Measurements from ENCODE around the gene AKT3. TPM values are rescaled to one million over a fixed set of nuclear protein-coding genes. Genes with fewer than 3 reads are reported as not detected.

Gene AKT3
- polyA plus RNA-seq, 1 donor (not counting 4 experiments of a cell fraction or from before 2014, with no cell fraction given): 2.9 TPM

- Histone ChIP-seq H3K9me3 (ENCODE audit: control insufficient read depth, low read depth, low read length) (no peaks in the 10 kb centered on the region), H3K36me3 (ENCODE audit: control insufficient read depth in 2 of 2, extremely low read depth in 1 of 2, insufficient read depth in 2 of 2, low read length in 2 of 2) (peaks cover 5 to 7% of the 10 kb centered on the region in 2 experiments), H3K9ac (ENCODE audit: control insufficient read depth, extremely low read depth, insufficient read depth, low read length) (no peak overlapping the region), H3K4me2 (ENCODE audit: control insufficient read depth, extremely low read depth, insufficient read depth, low read depth, low read length) (no peak overlapping the region), H3K4me3 (ENCODE audit: control insufficient read depth in 2 of 3, extremely low read depth in 1 of 3, insufficient read depth in 2 of 3, low read depth in 1 of 3, low read length in 3 of 3) (no peak overlapping the region), H3K27ac (ENCODE audit: control insufficient read depth, insufficient read depth, low read length) (no peak overlapping the region), H3K79me2 (ENCODE audit: control insufficient read depth, insufficient read depth, low read length) (peaks cover 22% of the 10 kb centered on the region), H4K20me1 (ENCODE audit: control insufficient read depth, extremely low read depth, insufficient read depth, low read length) (no peaks in the 10 kb centered on the region), H3K9me1 (ENCODE audit: control insufficient read depth, extremely low read depth, insufficient read depth, low read length) (no peaks in the 10 kb centered on the region), H2AFZ (ENCODE audit: control insufficient read depth, low read length) (no peak overlapping the region), H3K4me1 (ENCODE audit: control insufficient read depth, extremely low read depth, insufficient read depth, low read length) (no peaks in the 10 kb centered on the region), H3K27me3 (ENCODE audit: control insufficient read depth, extremely low read depth, insufficient read depth, low read length) (no peaks in the 10 kb centered on the region)
- dilution Hi-C loops (cut with MboI; ENCODE audit: extremely low pct_ligation_motif_present, low sequenced_read_pairs): no loop called here
- DNase-seq (ENCODE audit: low read depth, low spot score): no peak
- FAIRE-seq: no peak
- TF ChIP-seq, protein P1, sequence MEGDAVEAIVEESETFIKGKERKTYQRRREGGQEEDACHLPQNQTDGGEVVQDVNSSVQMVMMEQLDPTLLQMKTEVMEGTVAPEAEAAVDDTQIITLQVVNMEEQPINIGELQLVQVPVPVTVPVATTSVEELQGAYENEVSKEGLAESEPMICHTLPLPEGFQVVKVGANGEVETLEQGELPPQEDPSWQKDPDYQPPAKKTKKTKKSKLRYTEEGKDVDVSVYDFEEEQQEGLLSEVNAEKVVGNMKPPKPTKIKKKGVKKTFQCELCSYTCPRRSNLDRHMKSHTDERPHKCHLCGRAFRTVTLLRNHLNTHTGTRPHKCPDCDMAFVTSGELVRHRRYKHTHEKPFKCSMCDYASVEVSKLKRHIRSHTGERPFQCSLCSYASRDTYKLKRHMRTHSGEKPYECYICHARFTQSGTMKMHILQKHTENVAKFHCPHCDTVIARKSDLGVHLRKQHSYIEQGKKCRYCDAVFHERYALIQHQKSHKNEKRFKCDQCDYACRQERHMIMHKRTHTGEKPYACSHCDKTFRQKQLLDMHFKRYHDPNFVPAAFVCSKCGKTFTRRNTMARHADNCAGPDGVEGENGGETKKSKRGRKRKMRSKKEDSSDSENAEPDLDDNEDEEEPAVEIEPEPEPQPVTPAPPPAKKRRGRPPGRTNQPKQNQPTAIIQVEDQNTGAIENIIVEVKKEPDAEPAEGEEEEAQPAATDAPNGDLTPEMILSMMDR (optimal IDR thresholded peaks at IDR 0.05 in 1 of 3, IDR thresholded peaks at IDR 0.05 in 1 of 3, conservative IDR thresholded peaks at IDR 0.05 in 1 of 3; ENCODE audit: extremely low read depth in 1 of 3, insufficient read depth in 2 of 3, low read length in 3 of 3): no peak
- TF ChIP-seq EZH2 (IDR thresholded peaks at IDR 0.05; ENCODE audit: low read length): no peak
Measured at GRCh38 chr1:243490748-243491686, 359.0 kb downstream of the AKT3 start.

- Histone ChIP-seq H3K9me1 (ENCODE audit: control insufficient read depth, extremely low read depth, insufficient read depth, low read length) (no peaks in the 10 kb centered on the region), H2AFZ (ENCODE audit: control insufficient read depth, low read length) (no peak overlapping the region), H3K79me2 (ENCODE audit: control insufficient read depth, insufficient read depth, low read length) (peaks cover 20% of the 10 kb centered on the region), H3K4me1 (ENCODE audit: control insufficient read depth, extremely low read depth, insufficient read depth, low read length) (no peaks in the 10 kb centered on the region), H3K27ac (ENCODE audit: control insufficient read depth, insufficient read depth, low read length) (no peak overlapping the region), H3K4me2 (ENCODE audit: control insufficient read depth, extremely low read depth, insufficient read depth, low read depth, low read length) (no peak overlapping the region), H3K9me3 (ENCODE audit: control insufficient read depth, low read depth, low read length) (no peaks in the 10 kb centered on the region), H3K4me3 (ENCODE audit: control insufficient read depth in 2 of 3, extremely low read depth in 1 of 3, insufficient read depth in 2 of 3, low read depth in 1 of 3, low read length in 3 of 3) (no peak overlapping the region), H3K9ac (ENCODE audit: control insufficient read depth, extremely low read depth, insufficient read depth, low read length) (no peak overlapping the region), H3K36me3 (ENCODE audit: control insufficient read depth in 2 of 2, extremely low read depth in 1 of 2, insufficient read depth in 2 of 2, low read length in 2 of 2) (peaks cover 5 to 7% of the 10 kb centered on the region in 2 experiments), H3K27me3 (ENCODE audit: control insufficient read depth, extremely low read depth, insufficient read depth, low read length) (no peaks in the 10 kb centered on the region), H4K20me1 (ENCODE audit: control insufficient read depth, extremely low read depth, insufficient read depth, low read length) (no peaks in the 10 kb centered on the region)
- TF ChIP-seq EZH2 (IDR thresholded peaks at IDR 0.05; ENCODE audit: low read length): no peak
- TF ChIP-seq, protein P1 (optimal IDR thresholded peaks at IDR 0.05 in 1 of 3, IDR thresholded peaks at IDR 0.05 in 1 of 3, conservative IDR thresholded peaks at IDR 0.05 in 1 of 3; ENCODE audit: extremely low read depth in 1 of 3, insufficient read depth in 2 of 3, low read length in 3 of 3): no peak
- dilution Hi-C loops (cut with MboI; ENCODE audit: extremely low pct_ligation_motif_present, low sequenced_read_pairs): no loop called here
- FAIRE-seq (no peak), DNase-seq (ENCODE audit: low read depth, low spot score) (no peak)
Measured at GRCh38 chr1:243489681-243490546, 360.1 kb downstream of the AKT3 start.
